ENCODE data around the gene NFILZ.
A peak's percentile ranks its signal among the peaks of the same experiment; 100 is the strongest.
"Not testable (repeated sequence)": the region's sequence is repeated elsewhere in the genome, so short reads cannot be mapped to it uniquely, and the experiment has no call there.

The NFILZ gene

GRCh38 chr19:8611877-8612806, 18.3 kb upstream of the NFILZ start:
- no peak for DNase-seq (ENCODE audit: low read depth)

GRCh38 chr19:8612807-8613171, 17.6 kb upstream of the NFILZ start:
- DNase-seq (ENCODE audit: low read depth): no peak

DNA sequence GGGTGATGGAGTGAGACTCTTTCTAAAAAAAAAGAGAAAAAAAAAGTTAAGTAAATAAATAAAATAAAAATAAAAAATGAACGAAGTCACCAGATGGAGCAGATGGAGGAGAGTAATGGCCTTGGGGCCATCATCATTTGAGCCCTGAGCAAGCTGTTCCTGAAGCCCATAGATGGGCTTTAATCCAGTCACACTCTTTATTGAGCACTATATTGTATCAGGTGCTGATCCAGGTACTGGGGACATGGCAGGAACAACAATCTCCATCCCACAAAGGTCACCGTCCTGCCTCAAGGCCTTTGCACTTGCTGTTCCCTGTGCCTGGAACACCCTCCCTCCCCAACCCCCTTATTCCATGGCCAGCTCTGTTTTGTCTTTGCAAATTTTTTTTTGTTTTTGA, 16.0 kb upstream of the NFILZ start:
- no peak for DNase-seq (ENCODE audit: low read depth)

DNA sequence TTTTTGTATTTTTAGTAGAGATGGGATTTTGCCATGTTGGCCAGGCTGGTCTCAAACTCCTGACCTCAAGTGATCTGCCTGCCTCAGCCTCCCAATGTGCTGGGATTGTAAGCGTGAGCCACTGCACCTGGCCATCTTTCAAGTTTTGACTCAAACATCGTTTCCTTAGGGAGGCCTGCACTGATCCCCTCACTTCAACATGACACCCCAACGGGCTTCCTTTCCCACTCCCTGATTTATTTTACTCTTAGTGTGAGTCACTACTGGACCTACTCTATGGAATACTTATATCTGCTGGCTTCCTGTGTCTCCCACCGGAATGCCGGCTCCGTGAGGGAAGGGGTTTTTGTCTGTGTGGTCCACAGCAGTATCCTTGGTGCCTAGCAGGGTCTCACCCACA, 15.4 kb upstream of the NFILZ start:
- DNase-seq (ENCODE audit: low read depth): no peak

DNA sequence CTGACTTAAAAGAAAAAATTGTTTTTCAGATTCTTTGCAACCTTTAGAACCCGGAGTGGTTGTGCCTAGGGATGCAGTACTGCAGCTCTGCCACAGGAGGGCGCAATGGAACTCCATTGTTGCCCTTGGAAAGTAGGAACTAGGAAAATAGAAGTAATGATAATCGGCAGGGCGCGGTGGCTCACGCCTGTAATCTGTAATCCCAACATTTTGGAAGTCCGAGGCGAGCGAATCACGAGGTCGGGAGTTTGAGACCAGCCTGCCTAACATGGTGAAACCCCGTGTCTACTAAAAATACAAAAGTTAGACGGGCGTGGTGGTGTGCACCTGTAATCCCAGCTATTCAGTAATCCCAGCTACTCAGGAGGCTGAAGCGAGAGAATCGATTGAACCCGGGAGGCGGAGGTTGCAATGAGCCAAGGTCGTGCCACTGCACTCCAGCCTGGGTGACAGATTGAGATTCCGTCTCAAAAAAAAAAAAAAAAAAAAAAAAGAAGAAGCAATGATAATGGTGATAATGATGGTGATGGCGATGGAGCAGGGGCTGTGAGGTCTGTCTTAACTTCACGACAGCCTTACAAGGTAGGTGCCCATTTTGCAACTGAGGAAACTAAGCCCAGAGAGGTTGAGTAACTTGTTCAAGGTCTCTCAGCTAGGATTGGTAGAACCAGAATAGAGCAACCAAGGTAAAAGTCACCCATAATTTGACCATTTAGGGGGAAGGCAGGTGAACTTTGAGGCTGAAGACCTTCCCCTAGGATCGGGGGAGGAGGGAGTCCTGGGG, 14.4 kb upstream of the NFILZ start:
- DNase-seq (ENCODE audit: low read depth): peak; percentile 29

GRCh38 chr19:8616861-8617260, 13.6 kb upstream of the NFILZ start:
- no peak for DNase-seq (ENCODE audit: low read depth)

DNA sequence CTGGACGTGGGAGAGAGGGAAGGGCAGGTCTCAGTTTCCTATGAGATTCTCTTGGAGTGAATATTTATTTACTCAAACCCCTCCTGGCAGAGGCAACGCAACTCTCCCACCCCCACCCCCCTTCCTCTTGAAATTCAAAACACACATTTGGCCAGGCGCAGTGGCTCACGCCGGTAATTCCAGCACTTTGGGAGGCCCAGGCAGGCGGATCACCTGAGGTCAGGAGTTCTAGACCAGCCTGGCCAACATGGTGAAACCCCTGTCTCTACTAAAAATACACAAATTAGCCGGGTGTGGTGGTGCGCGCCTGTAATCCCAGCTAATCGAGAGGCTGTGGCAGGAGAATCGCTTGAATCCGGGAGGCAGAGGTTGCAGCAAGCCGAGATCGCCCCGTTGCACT, 13.1 kb upstream of the NFILZ start:
- DNase-seq (ENCODE audit: low read depth): not testable (repeated sequence)

DNA sequence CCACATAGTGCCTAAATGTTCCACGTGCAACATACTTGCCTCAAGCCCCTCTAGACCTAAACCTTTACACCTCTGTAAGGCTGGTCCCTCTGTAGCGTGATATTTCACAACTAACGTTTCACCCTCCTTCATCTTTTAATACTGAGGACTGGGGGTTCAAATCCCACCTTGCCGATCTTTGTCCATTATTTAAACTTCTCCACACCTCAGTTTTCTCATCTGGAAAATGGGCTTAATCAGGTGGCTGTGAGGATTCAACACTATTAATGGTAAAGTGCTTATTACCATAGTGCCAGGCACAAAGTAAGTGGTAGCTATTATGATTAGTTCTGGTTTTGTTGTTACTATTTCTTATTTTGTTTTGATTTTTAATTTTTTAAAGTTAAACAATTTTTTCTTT, 12.4 kb upstream of the NFILZ start:
- DNase-seq (ENCODE audit: low read depth): no peak

- DNase-seq (ENCODE audit: low read depth): no peak
These were observed 11.7 kb upstream of the NFILZ start for GRCh38 chr19:8618751-8619150.

DNA sequence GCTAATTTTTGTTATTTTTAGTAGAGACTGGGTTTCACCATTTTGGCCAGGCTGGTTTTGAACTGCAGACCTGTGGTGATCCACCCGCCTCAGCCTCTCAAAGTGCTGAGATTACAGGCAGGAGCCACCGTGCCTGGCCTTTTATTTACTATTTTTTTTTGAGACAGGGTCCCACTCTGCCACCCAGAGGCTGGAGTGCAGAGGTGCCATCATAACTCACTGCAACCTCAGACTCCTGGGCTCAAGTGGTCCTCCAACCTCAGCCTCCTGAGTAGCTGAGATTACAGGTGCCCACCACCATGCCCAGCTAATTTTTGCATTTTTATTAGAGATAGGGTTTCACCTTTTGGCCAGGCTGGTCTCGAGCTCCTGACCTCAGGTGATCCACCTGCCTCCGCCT, 7.5 kb upstream of the NFILZ start:
- not testable (repeated sequence) for DNase-seq (ENCODE audit: low read depth)

GRCh38 chr19:8626842-8627241, 3.6 kb upstream of the NFILZ start:
- DNase-seq (ENCODE audit: low read depth): no peak

DNA sequence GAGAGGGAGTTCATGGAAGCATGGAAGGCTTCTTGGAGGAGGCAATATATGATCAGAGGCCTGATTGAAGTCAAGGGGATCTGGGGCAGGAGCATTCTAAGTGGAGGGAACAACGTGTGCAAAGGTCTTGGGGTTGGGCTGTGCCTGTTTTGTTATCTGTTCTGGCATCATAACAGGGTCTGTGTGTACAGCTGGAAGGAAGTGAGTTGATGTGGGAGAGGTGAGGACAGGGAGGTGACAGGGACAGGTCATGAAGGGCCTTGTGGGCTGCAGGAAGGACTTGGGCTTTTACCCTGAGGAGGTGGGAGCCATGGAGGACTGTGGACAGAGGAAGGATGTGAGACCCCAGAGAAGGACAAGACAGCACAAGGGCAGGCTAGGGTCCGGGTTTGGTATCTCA, 1.2 kb upstream of the NFILZ start:
- no peak for DNase-seq (ENCODE audit: low read depth)

GRCh38 chr19:8630796-8631424, 477 bp downstream of the NFILZ start:
- no peak for DNase-seq (ENCODE audit: low read depth)

GRCh38 chr19:8631425-8631819, 989 bp downstream of the NFILZ start:
- no peak for DNase-seq (ENCODE audit: low read depth)

DNA sequence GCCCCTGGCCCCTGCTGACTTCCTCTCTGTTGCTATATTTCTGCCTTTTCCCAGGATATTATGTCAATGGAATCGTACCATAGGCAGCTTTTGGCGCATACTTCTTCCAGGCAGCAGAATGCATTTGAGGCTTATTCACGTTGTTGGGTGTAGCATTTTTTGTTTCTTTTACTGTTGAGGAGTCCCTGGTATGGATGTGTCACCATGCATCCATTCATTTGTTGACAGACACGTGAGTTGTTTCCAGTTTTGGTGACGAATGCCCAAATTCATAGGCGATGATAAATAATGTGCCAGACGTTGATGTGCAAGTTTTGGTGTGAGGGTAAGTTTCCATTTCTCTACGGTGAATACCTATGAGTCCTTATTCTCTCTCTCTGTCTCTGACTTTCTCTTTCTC, 5.0 kb downstream of the NFILZ start:
- DNase-seq (ENCODE audit: low read depth): no peak

GRCh38 chr19:8637070-8637469, 6.6 kb downstream of the NFILZ start:
- not testable (repeated sequence) for DNase-seq (ENCODE audit: low read depth)

DNA sequence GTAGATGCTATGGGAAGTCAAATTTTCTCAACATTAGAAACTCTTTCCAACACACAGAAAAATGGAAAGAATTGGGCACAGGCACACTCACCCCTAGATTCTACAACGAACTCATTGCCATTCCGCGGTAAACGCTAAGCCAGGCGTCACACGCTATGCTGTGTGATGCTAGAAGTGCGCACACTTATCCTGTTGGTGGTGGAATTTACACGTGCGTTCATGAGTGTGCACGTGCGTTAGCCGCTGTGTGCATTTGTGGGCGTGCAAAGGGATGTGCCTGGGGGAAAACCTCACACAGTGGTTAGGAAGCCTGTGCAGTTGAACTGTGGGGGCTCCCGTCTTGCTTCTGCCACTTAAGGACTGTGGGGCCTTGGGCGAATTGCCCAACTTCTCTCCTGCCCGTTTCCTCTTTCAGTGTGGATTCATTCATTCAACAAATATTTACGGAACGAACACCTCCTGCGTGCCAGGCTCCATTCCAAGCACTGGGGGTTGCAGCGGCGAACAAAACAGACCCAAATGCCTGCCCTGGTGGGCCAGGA, 7.7 kb downstream of the NFILZ start:
- no peak for DNase-seq (ENCODE audit: low read depth)

DNA sequence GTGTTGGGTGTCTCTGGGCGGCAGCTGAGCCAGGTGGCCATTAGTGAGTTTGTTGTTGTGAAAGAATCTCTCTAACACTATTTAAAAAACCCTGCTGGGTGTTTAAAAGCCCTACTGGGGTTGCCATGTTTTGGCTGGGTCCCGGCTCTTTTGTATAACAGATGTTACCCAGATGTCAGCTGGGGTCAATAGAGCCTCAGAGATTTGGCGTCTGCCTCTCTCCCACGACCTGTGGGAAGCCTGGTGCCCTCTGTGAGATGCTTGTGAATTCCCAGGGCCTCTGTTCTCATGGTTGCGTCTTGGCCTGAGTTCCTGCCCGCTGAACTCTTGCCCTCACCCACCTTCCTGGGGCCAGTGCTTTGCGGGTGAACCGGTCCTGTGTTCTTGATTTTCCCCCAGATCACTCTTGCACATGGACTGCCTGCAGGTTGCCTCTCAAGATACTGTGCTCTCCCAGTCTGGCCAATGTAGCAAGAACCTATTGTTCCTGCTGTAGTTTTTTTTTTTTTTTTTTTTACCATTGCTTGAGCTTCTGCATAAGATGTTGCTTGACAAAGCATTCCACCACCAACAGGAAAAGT, 9.5 kb downstream of the NFILZ start:
- no peak for DNase-seq (ENCODE audit: low read depth)

GRCh38 chr19:8640402-8641004, 10.1 kb downstream of the NFILZ start:
- DNase-seq (ENCODE audit: low read depth): no peak

GRCh38 chr19:8641221-8641907, 10.9 kb downstream of the NFILZ start:
- DNase-seq (ENCODE audit: low read depth): no peak

- no peak for DNase-seq (ENCODE audit: low read depth)
These were observed 11.6 kb downstream of the NFILZ start for GRCh38 chr19:8641908-8642547.
